Astrocyte of the cerebellum (primary cell): ENCODE data around the gene OR4D1.
"Not testable (repeated sequence)": the region's sequence is repeated elsewhere in the genome, so short reads cannot be mapped to it uniquely, and the experiment has no call there.

Experiments
- DNase-seq: peaks from one replicate; pipeline ENCODE4 v3.0.0-alpha.2; 2011; ENCODE audit warnings: low read depth
- H3K4me3 ChIP-seq: 2 replicates; pipeline ENCODE4 v1.5.1; 2011; ENCODE audit warnings: mild to moderate bottlenecking, low read depth, low read length, moderate library complexity
- in situ Hi-C: cut with HindIII; loops from 2 replicates; pipeline ENCODE4 v1.10.0; 2017; ENCODE audit warnings: low sequenced_read_pairs
- TF ChIP-seq, protein P1 (sequence below): IDR thresholded peaks from 2 replicates; pipeline ENCODE4 v1.5.1; 2012; ENCODE audit warnings: low read length, low read depth, moderate library complexity, mild to moderate bottlenecking; ENCODE audit errors: missing control alignments

Gene OR4D1

DNA sequence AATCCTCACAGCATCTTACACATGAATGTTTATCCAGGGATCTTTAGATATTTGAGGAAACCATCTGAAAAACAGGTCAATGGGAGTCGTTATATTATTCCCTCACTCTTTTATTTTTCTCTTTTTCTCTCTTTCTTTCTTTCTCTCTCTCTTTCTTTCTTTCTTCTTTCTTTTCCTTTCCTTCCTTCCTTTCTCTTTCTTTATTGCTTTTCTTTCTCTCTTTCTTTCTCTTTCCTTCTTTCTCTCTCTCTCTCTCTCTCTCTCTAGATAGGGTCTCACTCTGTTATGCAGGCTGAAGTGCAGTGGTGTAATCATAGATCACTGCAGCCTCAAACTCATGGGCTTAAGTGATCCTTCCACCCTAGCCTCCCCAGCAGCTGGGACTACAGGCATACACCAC is 20.3 kb upstream of the OR4D1 start:
- TF ChIP-seq, protein P1, sequence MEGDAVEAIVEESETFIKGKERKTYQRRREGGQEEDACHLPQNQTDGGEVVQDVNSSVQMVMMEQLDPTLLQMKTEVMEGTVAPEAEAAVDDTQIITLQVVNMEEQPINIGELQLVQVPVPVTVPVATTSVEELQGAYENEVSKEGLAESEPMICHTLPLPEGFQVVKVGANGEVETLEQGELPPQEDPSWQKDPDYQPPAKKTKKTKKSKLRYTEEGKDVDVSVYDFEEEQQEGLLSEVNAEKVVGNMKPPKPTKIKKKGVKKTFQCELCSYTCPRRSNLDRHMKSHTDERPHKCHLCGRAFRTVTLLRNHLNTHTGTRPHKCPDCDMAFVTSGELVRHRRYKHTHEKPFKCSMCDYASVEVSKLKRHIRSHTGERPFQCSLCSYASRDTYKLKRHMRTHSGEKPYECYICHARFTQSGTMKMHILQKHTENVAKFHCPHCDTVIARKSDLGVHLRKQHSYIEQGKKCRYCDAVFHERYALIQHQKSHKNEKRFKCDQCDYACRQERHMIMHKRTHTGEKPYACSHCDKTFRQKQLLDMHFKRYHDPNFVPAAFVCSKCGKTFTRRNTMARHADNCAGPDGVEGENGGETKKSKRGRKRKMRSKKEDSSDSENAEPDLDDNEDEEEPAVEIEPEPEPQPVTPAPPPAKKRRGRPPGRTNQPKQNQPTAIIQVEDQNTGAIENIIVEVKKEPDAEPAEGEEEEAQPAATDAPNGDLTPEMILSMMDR: no peak
- in situ Hi-C loops: loop anchor here (5.0 kb wide), 1 partner anchor 71 kb away; no protein-coding TSS in a partner anchor
- H3K4me3 ChIP-seq: no peak overlapping the region

DNA sequence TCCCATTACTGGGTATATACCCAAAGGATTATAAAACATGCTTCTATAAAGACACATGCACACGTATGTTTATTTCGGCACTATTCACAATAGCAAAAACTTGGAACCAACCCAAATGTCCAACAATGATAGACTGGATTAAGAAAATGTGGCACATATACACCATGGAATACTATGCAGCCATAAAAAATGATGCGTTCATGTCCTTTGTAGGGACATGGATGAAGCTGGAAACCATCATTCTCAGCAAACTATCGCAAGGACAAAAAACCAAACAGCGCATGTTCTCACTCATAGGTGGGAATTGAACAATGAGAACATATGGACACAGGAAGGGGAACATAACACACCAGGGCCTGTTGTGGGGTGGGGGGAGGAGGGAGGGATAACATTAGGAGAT is 15.5 kb upstream of the OR4D1 start:
- in situ Hi-C loops, H3K4me3 ChIP-seq, DNase-seq: not testable (repeated sequence)

More for the DNA sequence above, 20.3 kb upstream of the OR4D1 start:
- no peak for DNase-seq

DNA sequence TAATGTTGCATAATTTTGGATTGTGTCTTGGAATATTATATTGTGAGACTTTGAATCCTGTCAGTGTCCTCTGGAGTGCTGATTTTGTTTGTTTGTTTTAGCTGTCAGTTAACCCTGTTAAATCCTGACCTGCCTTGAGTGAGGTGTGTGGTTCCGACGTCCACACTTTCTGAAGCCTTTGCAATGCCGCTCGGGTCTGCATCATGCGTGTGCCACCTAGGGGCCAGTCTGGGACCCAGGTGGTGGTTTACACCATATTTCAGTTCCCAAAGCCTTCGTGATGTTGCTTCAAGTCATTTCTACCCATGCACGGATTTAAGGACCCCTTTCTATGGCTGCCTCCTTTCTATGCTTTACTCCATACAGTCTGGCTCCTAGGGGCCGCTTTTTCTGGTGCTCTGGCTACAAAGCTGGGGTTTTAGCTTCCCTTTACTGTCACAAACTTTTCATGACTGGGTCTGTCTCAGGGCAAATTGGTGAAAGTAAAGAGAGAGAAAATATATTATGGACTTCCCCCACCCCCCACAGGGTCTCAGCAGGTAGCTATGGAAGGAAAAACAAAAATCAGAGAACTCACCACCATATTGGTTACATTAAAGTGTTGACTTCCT is 11.4 kb upstream of the OR4D1 start:
- in situ Hi-C loops: no loop called here
- no peak overlapping the region for H3K4me3 ChIP-seq
- TF ChIP-seq, protein P1: peak; percentile 48
- DNase-seq: no peak

DNA sequence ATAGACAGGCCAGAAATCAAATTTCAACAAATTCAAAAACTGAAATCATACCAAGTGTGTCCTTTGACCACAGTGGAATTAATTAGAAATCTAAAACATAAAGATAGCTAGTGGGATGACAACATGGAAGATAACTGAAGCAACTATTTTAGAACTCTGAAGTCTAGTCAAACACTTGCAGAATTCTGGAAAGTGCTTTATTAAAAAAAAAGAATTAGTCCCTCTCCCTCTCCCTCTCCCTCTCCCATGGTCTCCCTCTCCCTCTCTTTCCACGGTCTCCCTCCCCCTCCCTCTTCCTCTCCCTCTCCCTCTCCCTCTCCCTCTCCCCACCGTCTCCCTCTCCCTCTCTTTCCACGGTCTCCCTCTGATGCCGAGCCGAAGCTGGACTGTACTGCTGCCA is 6.7 kb upstream of the OR4D1 start:
- in situ Hi-C loops: no loop called here
- DNase-seq: no peak
- H3K4me3 ChIP-seq: no peak overlapping the region
- TF ChIP-seq, protein P1: no peak

DNA sequence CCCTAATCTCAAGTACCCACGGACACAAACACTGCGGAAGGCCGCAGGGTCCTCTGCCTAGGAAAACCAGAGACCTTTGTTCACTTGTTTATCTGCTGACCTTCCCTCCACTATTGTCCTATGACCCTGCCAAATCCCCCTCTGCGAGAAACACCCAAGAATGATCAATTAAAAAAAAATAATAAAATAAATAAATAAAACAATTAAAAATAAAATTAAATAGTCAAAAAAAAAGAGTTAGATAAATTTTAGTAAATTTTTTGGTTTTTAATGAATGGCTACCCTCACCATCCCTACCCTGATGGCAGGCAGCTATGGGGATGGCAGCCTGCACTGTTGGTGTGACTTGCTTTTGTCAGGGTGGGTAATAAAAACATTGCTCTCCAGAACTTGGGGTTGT is 4.8 kb upstream of the OR4D1 start:
- DNase-seq, H3K4me3 ChIP-seq, in situ Hi-C loops: not testable (repeated sequence)

DNA sequence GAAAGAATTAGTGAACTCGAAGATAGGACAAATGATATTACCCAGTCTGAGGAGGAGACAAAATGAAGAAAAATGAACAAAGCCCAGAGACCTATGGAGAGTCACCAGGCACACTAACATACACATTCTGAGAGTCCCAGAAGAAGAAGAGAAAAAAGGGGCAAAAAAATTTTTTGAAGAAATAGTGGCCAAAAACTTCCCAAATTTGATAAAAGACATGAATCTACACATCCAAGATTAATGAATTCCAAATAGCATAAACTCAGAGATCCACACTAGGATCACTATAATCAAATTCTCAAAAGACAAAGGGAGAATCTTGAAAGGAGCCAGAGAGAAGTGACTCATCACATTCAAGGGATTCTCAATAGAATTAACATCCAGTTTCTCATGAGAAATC is 3.4 kb upstream of the OR4D1 start:
- no peak overlapping the region for H3K4me3 ChIP-seq
- DNase-seq: no peak
- in situ Hi-C loops: no loop called here
- TF ChIP-seq, protein P1: no peak

DNA sequence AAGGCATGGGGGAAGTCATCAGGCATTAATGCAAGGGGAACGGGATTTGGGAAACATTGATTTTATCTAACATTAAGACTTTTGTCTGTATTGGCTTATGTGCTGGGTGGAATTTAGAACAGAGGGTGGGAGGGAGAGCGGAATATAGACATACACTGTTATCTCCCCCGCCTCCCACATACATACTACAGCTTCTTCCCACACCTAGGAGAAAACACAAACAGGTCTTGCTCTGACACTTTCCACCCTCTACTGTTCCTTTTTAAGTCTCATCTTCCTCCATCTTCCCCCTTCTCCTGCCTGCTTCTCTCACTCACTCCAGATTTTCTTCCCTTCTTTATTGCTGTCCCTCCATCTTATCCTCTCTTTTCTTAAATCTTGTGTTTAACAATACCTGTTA is 425 bp downstream of the OR4D1 start:
- no peak overlapping the region for H3K4me3 ChIP-seq
- in situ Hi-C loops: no loop called here
- TF ChIP-seq, protein P1: no peak
- DNase-seq: no peak

DNA sequence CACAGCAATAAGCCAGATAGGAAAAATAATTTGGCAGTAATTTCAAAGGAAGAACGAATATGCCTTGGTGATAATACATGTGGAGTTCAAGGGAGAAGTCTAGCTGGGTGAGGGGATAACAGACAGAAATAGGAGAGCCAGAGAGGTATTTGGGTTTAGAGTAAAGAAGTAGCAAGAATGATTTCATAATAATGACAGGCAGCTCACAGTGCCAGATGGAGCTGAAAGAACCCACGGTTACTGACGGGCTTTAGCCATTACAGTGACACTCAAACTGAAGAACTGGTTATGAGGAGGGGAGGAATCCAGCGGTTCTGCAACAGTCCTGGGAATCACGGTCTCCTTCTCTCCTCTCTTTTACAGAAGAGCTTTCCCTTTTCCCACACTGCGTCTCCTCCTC is 2.2 kb downstream of the OR4D1 start:
- DNase-seq: no peak
- in situ Hi-C loops: no loop called here
- TF ChIP-seq, protein P1: no peak

More for the DNA sequence above, 2.2 kb downstream of the OR4D1 start:
- no peak overlapping the region for H3K4me3 ChIP-seq
